Left renal cortex interstitium (tissue), 4 donors: ENCODE measurements around the gene SCP2. TPM values are rescaled to one million over a fixed set of nuclear protein-coding genes. Genes with fewer than 3 reads are reported as not detected.

Experiments used
- DNase-seq, 4 donors: peaks; one replicate each; pipeline ENCODE4 v3.0.0-alpha.2; 2013; ENCODE audit warnings: low read depth in 4 of 4, low spot score in 2 of 4, missing footprints in 1 of 4
- polyA plus RNA-seq, 4 donors: library from polyadenylated mRNA; unstranded; fragments of 120-200 nt; gene quantifications; one replicate each; pipeline ENCODE4 v1.2.1, GENCODE V29; 2013; ENCODE audit not compliant: insufficient read length in 4 of 4

The SCP2 gene
- polyA plus RNA-seq, 4 donors = 159 to 257 (median 203) TPM

DNA sequence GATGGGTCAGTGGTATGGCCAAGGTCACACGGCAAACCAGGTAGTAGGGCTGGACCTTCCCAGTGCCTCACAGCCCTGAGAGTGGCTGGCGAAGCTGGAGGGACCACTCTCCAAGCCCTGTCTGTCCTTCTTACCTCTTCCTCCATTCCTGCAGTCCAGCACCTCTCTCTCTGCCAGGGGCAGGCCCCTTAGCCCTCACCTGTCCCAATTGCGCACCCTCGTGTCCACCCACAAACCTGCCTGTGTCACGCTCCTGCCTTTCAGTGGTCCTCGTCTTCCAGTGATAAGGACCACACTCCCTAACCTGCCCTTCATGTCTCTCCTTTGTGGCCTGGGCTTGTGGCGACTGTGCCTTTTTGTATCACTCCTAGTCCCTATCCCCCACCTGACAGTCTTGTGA lies 138.3 kb downstream of the SCP2 start:
- no peak for DNase-seq

DNA sequence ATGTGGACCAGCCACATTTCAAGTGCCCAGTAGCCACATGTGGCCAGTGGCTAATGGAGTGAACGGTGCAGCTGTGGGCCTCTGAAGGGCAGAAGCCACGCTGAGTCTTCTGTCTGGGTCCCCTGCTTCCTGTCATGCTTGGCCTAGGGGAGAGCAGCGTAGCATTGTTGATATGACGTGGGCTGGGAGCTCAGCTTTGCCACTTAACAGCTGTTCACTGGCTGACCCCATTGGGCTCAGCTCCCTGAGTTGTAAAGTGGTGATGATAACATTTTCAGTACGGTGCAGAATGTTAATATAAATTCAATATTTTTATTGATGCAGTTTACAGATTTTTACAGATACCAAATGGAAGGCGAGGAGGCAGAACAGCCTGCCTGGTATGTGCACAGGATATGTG lies 139.4 kb downstream of the SCP2 start:
- no peak for DNase-seq

DNA sequence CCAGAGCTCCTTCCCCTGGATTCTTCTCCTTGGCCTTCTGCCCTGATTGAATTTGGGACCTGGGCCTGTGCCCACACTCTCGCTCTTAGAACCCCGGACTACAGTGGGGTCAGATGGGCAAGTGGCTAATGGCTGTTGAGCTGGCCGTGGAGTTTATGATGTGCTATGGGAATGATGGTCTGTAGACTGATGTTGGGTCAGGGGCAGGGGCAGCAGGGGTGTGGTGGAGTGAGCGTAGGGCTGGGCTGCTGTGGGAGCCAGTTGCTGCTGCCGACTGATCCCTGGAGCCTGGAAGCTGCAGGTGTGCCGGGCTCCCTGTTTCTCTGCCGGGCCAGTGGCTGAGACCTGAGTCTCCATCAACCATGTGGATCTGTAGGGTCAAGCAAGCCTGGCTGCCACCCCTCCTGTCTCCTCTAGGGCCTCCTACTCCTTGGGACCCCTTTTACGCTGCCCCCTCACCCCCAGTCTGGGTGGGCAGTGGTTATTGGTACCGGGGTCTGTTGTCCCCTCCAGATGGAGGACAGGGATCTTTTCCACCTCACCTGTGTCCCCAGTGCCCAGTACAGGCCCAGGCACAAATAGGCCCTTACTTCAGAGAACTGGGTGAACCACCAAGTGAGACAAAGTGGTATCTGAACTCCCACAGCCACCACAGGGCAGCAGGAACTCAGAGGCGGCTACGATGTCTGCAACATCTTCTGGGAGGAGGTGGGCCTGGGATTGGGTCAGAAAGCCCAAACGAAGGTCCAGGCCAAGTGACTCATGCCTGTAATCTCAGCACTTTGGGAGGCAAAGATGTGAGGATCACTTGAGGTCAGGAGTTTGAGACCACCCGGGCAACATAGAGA lies 140.0 kb downstream of the SCP2 start:
- no peak for DNase-seq

DNA sequence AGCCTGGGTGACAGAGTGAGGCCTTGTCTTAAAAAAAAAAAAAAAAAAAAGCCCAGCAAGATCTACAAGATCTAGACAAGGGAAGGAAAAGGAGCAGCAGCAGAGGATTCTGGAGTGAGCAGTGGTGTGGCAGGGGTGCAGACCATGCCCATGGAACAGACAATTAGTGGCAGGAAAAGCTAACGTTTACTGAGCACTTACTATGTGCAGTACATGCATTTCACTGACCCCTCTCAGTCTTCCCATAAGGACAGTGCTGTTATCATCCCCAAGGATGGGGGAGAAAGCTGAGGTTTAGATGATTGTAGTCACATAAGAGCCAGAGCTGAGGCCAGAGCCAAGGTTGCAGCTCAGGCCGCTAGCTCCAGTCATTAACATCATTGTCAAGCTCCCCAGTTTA lies 140.8 kb downstream of the SCP2 start:
- no peak for DNase-seq

- no peak for DNase-seq
These were observed 141.4 kb downstream of the SCP2 start for GRCh38 chr1:53068314-53069099.

- DNase-seq = no peak
These were observed 142.2 kb downstream of the SCP2 start for GRCh38 chr1:53069265-53069662.

- no peak for DNase-seq
These were observed 142.7 kb downstream of the SCP2 start for GRCh38 chr1:53069663-53070327.

DNA sequence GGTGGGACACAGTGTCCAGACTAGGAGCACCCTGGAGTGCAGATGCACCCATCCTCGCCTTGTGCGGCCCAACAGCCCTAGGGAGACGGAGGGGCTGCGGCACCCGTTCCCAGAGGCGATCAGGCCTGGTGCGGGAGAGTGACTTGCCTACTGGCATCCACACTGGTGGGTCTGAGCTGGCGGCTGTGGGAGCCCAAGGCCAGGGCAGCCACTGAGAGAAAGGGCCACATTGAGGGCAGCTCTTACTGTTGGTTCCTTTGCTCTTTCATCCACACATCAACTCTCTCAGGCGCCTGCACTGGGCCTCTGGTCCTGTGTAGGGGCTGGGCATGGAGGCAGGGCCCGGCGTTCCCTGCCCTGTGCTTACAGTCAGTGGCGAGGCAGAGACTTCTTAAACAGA lies 143.5 kb downstream of the SCP2 start:
- no peak for DNase-seq

DNA sequence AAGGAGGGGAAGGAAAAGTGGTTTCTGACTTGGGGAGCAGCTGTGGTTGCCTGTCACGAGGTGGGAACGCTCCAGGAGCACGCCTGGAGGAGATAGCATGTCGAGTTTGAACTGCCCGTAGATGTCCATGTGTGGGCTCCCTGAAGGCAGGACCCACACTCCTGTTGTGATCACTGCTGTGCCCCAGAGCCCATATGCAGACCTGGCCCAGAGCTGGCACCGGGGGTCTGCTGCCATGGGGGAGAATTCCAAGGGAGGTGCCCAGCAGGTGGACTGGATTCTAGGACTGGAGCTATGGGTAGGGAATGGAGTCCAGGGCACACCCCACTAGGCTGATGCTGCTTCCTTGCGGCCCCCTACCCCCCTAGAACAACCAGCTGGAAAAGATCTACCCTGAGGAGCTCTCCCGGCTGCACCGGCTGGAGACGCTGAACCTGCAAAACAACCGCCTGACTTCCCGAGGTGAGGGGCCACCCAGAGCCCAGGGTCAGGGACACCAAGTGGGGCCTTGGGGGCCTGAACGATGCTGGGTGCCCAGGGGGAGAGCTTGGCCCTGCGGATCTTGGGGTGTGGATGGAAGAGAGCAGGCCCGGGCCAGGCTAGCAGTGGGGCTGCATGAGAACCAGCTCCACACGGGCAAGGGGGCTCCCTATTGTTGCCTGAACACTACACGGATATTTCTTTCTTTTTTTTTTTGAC lies 144.2 kb downstream of the SCP2 start:
- no peak for DNase-seq

DNA sequence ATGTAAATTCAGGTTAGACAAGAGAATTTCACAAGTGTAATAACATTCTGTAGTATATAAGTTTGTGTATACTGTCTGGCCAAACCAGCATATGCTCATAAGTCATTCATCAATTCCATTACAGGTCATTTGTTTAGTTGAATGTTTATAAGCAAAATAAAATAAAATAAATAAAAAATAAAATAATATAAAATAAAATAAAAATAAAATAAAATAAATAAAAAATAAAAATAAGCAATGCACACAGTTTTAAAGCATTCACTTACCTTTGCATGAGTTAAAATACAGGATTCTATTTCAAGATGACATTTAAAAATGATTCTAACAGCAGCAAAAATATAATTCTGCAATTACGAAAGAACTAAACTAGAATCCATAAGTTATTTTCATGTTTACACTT lies 144.8 kb downstream of the SCP2 start:
- DNase-seq = no peak

DNA sequence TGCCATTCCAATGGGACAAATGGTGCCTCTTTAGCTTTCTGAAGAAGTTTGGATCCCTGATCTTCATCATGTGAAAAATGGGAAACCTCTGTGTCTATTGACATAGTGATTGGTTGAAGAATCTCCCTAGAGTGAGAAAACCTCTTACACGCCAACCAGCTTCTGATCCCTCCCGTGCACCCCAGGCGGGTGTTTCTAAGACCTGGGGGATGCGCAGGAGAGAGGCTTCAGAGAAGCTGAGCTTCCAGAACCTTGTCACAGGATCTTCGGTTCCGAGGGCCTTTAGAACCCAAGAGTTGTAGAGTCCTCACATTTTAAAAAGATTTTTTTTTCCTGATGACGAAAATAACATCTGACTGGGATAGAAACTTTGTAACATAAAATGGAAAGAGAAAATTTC lies 146.2 kb downstream of the SCP2 start:
- DNase-seq = no peak

DNA sequence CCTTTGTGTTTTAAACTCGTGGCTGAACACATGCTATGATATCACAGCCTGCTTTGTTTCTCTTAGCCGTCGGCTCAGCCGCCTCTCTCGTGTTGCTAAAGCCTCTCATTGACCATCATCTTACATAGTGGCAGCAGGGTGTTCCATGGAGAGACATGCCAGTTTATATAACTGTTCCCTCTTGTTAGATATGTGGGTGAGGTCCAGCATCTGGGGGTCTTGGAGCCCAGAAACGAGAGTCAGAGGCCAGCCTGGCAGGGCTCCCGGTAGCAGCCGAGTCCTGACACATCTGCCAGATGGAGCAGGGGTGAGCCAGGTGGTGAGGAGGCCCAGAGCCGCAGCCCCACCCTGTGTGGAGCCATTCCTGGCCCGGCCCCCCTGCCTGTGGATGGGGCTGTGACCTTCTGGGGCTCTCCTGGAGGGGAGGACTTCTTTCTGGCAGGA lies 146.8 kb downstream of the SCP2 start:
- no peak for DNase-seq

DNA sequence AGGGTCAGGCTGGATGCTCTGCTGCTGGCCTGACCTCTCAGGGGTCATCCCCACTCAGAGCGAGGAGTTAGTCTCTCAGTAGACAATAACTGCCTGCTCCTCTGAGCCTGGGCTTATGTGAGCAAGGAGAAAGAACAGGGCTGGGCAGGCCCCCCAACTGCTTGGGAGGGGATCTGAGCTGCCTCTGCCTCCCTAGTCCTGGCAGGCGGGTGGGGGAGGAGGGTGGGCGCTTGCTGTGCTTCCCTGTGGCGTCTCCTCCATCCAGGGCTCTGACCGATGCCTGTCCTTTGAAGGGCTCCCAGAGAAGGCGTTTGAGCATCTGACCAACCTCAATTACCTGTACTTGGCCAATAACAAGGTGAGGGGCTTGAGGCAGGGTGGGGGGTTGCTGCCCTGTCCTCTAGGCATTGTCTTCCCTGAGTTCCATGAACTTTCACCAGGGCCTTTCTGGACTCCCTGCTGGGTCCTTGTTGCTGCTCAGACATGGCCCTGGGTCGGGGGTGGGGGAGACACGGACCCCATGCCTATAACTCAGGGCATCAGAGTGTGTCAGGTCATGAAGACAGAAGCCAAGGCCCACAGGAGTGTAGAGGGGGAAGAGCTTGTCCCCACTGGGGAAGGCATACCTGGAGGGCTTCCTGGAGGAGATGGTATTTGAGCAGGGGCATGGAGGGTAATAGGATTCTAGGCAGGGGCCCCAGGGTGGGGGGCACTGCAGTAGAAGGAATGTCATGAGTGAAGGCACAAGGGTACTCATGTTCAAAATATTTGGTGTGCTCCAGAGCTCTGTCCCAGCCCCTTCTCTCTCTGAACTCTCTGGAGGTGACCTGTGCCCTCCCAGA lies 147.5 kb downstream of the SCP2 start:
- no peak for DNase-seq

GRCh38 chr1:53075206-53075605 lies 148.1 kb downstream of the SCP2 start:
- no peak for DNase-seq

GRCh38 chr1:53075761-53076163 lies 148.7 kb downstream of the SCP2 start:
- no peak for DNase-seq

DNA sequence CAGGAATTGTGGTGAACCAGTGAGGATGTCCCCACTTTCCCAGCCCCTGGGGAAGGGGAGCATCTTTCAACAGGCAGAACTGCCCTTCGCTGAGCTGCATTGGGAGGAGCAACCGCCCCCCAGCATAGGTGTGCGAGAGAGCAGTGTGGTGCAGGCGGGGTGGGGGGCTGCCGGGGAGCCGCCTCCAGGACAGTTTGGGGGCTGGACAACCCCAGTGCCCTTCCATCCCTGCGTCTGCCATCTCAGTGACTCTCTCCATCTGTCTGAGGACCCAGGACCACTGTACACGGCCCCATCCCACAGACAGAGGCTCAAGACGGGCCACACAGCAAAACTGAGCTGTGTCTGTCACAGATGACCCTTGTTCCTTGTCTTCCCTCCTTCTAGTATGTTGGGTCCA lies 149.1 kb downstream of the SCP2 start:
- DNase-seq = no peak

- DNase-seq = no peak
These were observed 149.9 kb downstream of the SCP2 start for GRCh38 chr1:53076721-53077598.

DNA sequence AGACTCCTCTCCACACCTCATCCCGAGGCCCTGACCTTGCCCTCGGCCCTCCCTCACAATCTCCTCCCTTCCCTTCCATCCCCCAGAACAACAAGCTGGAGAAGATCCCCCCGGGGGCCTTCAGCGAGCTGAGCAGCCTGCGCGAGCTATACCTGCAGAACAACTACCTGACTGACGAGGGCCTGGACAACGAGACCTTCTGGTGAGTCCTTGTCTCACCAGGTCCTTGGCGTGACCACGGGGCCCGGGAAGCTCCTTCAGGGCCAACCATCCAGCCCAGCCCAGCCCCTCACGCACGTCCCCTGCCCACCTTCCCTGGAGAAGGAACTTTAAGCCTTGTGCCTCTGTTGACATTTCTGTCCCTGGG lies 150.5 kb downstream of the SCP2 start:
- no peak for DNase-seq
